ENCODE data around the gene HUWE1. TPM values are rescaled to one million over a fixed set of nuclear protein-coding genes. Genes with fewer than 3 reads are reported as not detected.

The HUWE1 gene
- total RNA-seq, 1 experiment from 2014 or later: 274 TPM

DNA sequence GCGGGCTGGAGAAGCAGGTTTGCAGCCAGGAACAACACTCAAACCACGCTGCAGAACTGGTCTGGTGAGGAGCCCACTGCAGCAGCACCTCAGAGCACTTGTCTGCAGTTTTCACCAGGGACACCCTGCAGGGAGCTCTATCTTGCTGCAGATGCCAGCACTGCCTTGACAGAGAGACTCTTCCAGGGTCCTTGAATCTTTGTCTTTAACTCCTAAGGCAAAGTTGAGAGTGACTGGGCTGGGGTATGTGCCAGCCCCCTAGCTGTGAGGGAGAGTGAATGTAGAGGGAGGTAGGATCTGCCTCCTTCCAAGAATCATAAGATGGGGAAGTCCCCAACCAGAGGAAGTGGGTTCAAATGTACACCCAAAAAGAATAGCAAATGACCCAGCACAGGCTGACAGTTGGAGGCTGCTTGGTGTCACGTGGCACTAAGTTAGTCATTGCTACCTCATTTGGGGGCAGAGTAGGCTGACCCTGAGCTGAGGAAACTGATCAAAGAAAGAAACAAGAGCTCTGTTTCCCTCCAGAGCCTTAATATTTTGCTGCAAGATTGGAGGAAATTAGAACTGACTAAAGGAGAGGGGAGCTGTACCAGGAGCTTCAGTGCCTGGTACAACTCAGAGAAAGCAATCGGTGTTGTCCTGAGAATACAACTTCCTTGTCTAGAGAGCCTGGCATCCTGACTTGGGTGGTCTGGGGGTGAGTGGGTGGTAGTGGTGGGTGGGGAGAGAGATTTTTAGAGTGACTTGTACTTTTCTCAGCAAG is 28.2 kb upstream of the HUWE1 start:
- TF ChIP-seq, protein P1, sequence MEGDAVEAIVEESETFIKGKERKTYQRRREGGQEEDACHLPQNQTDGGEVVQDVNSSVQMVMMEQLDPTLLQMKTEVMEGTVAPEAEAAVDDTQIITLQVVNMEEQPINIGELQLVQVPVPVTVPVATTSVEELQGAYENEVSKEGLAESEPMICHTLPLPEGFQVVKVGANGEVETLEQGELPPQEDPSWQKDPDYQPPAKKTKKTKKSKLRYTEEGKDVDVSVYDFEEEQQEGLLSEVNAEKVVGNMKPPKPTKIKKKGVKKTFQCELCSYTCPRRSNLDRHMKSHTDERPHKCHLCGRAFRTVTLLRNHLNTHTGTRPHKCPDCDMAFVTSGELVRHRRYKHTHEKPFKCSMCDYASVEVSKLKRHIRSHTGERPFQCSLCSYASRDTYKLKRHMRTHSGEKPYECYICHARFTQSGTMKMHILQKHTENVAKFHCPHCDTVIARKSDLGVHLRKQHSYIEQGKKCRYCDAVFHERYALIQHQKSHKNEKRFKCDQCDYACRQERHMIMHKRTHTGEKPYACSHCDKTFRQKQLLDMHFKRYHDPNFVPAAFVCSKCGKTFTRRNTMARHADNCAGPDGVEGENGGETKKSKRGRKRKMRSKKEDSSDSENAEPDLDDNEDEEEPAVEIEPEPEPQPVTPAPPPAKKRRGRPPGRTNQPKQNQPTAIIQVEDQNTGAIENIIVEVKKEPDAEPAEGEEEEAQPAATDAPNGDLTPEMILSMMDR (IDR thresholded peaks at IDR 0.05; ENCODE audit: unreplicated experiment): no peak
- Mint-ChIP-seq H3K27me3 (ENCODE audit: insufficient read depth, unreplicated experiment) (peaks cover 29% of the 10 kb centered on the region), H3K4me1 (ENCODE audit: insufficient read depth, unreplicated experiment) (peaks cover 13% of the 10 kb centered on the region), H3K36me3 (ENCODE audit: insufficient read depth, unreplicated experiment) (no peaks in the 10 kb centered on the region), H3K9me3 (ENCODE audit: unreplicated experiment) (no peaks in the 10 kb centered on the region), H3K27ac (ENCODE audit: low read depth, unreplicated experiment) (no peak overlapping the region), H3K4me3 (ENCODE audit: unreplicated experiment) (no peak overlapping the region)
- BruUV-seq (replicated peaks): no TSS peak
- POLR2A ChIA-PET: interaction anchor here (0.7 to 1.7 kb wide), 3 partner anchors 28 to 192 kb away, joined by 3 to 9 read pairs (median 9); partner anchors contain the start of gene HUWE1
- intact Hi-C loops (cut with micrococcal nuclease): no loop called here
- DNase-seq (ENCODE audit: unreplicated experiment): peak; percentile 21
- CTCF ChIA-PET: interaction anchor here (0.7 to 1.0 kb wide), 2 partner anchors 9 to 79 kb away, joined by 3 to 4 read pairs; no protein-coding TSS in a partner anchor

- no peak overlapping the region for H3K27ac Mint-ChIP-seq (ENCODE audit: low read depth, unreplicated experiment)
- CTCF ChIA-PET: interaction anchor here (1.0 kb wide), 1 partner anchor 80 kb away, joined by 4 read pairs; no protein-coding TSS in a partner anchor
- POLR2A ChIA-PET: interaction anchor here (1.2 to 1.7 kb wide), 2 partner anchors 28 to 30 kb away, joined by 9 read pairs; partner anchors contain the start of gene HUWE1
- H3K9me3 Mint-ChIP-seq (ENCODE audit: unreplicated experiment): no peaks in the 10 kb centered on the region
- no peak for DNase-seq (ENCODE audit: unreplicated experiment)
- no peak overlapping the region for H3K4me3 Mint-ChIP-seq (ENCODE audit: unreplicated experiment)
- peaks cover 13% of the 10 kb centered on the region for H3K4me1 Mint-ChIP-seq (ENCODE audit: insufficient read depth, unreplicated experiment)
- no TSS peak for BruUV-seq (replicated peaks)
- H3K27me3 Mint-ChIP-seq (ENCODE audit: insufficient read depth, unreplicated experiment): peaks cover 36% of the 10 kb centered on the region
- intact Hi-C loops (cut with micrococcal nuclease): no loop called here
- no peaks in the 10 kb centered on the region for H3K36me3 Mint-ChIP-seq (ENCODE audit: insufficient read depth, unreplicated experiment)
- TF ChIP-seq, protein P1 (IDR thresholded peaks at IDR 0.05; ENCODE audit: unreplicated experiment): no peak
Measured at GRCh38 chrX:53713987-53714579, 27.6 kb upstream of the HUWE1 start.

DNA sequence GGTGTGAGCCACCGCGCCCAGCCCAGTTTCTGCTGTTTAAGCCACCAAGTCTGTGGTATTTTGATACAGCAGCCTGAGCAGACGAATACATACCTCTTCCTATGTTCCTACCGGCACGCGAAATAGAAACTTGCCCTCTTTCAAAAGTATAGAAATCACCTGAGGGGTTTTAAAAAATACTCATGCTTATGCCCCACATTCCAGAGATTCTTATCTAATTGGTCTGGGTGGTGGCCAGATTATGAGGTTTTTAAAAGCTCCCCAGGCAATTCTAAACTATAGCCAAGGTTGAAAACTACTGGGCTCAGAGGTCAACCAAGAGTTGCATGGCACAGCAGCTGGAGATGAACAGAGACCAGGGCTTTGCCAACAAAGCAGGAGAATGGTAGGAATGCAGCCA is 24.9 kb upstream of the HUWE1 start:
- CTCF ChIA-PET: interaction anchor here (0.8 kb wide), 1 partner anchor 12 kb away, joined by 4 read pairs; no protein-coding TSS in a partner anchor
- H3K27ac Mint-ChIP-seq (ENCODE audit: low read depth, unreplicated experiment): no peak overlapping the region
- intact Hi-C loops (cut with micrococcal nuclease): no loop called here

More for the DNA sequence above, 24.9 kb upstream of the HUWE1 start:
- no TSS peak for BruUV-seq (replicated peaks)
- H3K4me1 Mint-ChIP-seq (ENCODE audit: insufficient read depth, unreplicated experiment): peaks cover 13% of the 10 kb centered on the region
- H3K9me3 Mint-ChIP-seq (ENCODE audit: unreplicated experiment): no peaks in the 10 kb centered on the region
- TF ChIP-seq, protein P1 (IDR thresholded peaks at IDR 0.05; ENCODE audit: unreplicated experiment): no peak
- no peak overlapping the region for H3K4me3 Mint-ChIP-seq (ENCODE audit: unreplicated experiment)
- POLR2A ChIA-PET: interaction anchor here (0.7 to 2.7 kb wide), 4 partner anchors 15 to 729 kb away, joined by 3 to 15 read pairs (median 7); partner anchors contain the start of genes HUWE1 and TSR2
- H3K36me3 Mint-ChIP-seq (ENCODE audit: insufficient read depth, unreplicated experiment): no peaks in the 10 kb centered on the region
- H3K27me3 Mint-ChIP-seq (ENCODE audit: insufficient read depth, unreplicated experiment): peaks cover 39% of the 10 kb centered on the region
- peak; percentile 26 for DNase-seq (ENCODE audit: unreplicated experiment)

All from MCF 10A (cell line).